Activated T-cell treated with anti-CD3 and anti-CD28 coated beads, Interleukin-2, amount 50 U/mL, for 1 hour (primary cell): Measurements from ENCODE around the gene TCP11X2.
"Not testable (repeated sequence)": the region's sequence is repeated elsewhere in the genome, so short reads cannot be mapped to it uniquely, and the experiment has no call there.

Experiments used
- DNase-seq: peaks from one replicate; pipeline ENCODE4 v3.0.0-alpha.2; 2020

TCP11X2 gene

DNA sequence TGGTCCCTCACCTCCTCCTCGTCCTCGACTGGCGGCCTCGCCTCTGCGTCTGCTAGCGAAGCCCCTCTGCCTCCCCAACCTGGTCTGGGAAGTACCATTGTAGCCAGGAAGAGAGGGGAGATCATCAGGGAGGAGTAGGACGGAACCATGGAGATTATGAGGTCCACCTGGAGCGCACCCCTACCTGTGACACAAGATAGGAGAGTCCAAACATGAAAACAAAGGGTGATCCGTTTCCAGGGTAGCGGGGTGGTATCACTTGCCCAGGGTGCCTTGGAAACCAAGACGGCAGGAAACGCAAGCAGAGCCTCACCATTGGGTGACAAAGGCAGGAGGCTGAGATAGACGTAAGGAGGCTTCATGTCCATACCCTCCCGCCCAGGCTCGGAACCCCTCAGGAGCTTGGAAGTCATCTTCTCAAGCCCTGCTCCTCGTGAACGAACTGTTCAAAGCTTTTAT lies at the start of gene TCP11X2:
TCP11X2 (minus strand) TSS at position 51 of the 459 bp plus-strand sequence.
- not testable (repeated sequence) for DNase-seq

GRCh38 chrX:102517326-102517725 lies 45.7 kb upstream of the TCP11X2 start:
- no peak for DNase-seq

- DNase-seq = peak; percentile 62
These were observed 44.6 kb upstream of the TCP11X2 start, which contains the start of gene TMSB15A for GRCh38 chrX:102515975-102516941. Gene TMSB15A (minus strand): TSS chrX:102516739.

DNA sequence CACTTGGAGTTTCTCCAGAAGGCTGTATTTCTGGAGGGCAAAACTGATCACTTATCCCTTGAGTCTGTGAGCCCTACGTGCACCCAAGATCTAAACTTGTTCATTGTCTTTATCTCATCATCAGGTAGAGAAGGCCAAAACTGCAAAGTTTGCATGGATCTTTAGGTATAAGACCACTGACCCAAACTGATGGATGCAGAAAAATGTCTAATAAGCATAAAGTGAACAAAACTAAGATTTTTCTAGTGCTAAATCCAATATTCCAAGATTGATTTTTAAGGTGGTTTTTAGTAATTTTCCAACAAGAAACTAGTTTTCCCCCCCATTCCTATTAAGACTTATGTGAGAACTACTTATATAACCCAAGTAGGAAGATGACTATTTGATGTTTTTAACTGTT lies 42.9 kb upstream of the TCP11X2 start:
- no peak for DNase-seq

- no peak for DNase-seq
These were observed 27.1 kb upstream of the TCP11X2 start for GRCh38 chrX:102498732-102499131.

DNA sequence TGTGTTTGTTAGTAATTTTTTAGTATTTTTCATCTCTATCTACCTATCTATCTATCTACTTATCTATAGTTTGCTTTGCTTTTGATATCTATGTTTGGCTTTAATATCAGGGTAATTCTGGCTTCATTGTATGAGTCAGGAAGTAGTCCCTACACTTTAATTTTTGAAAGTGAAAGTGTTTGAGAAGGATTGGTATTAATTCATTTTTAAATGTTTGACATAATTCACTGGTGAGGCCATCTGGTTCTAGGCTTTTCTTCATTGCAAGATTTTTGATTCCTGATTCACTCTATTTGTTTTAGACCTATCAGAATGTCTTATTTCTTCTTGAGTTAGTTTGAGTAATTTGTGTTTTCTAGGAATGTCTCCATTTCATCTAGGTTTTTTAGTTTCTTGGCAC lies 20.2 kb upstream of the TCP11X2 start:
- no peak for DNase-seq

DNA sequence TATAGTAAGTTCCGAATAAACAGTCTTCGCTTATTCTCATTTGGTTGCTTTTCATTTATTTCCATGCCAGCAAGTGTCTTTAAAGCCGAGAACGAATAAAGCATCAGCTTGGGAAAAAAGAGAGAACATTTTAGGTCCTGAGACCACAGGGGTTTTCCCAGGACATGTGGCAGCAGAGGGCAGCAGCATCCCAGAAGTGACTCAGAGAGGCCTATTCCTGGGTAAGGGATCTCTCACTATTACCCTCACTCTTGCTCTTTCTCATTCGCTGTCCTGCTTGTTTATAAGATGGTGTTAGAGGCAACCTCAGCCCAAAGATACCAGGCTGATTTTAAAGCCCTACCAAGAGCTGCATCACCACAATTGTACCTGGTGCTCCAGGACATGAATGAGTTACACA lies 7.2 kb upstream of the TCP11X2 start:
- not testable (repeated sequence) for DNase-seq

- DNase-seq = not testable (repeated sequence)
These were observed 1.4 kb downstream of the TCP11X2 start for GRCh38 chrX:102470215-102470614.

DNA sequence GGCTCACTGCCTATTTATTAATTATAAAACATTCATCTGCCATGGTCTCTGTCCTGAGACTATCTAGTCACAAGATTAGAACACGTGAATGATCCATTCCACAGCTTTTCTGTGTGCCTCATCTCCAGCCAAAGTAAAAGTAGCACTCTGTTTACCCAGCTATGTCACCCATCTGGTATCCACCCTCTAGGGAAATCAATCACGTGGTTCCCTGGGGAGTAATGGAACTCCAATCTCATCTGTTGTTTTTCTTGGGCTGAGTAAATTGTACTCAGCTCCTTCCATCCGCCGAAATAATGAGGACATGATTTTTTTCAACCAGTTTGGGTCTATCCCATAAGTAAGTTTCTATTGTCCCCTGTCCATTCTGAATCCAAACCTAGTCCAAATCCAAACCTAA lies 13.0 kb downstream of the TCP11X2 start:
- not testable (repeated sequence) for DNase-seq

- DNase-seq = not testable (repeated sequence)
These were observed 31.7 kb downstream of the TCP11X2 start, which contains the start of gene NXF2B for GRCh38 chrX:102439908-102440307. Gene NXF2B (minus strand): TSS chrX:102440008. CDS start chrX:102380036, 59,972 bp downstream.

- DNase-seq = not testable (repeated sequence)
These were observed 57.1 kb downstream of the TCP11X2 start for GRCh38 chrX:102414493-102414892.
